ENCODE results near the gene MYLK.

The MYLK gene

GRCh38 chr3:123872621-123873020, 11.5 kb downstream of the MYLK start:
- no peak for DNase-seq (ENCODE audit: low read depth)

- no peak for DNase-seq (ENCODE audit: low read depth)
Observed at GRCh38 chr3:123871946-123872345, 12.2 kb downstream of the MYLK start.

- no peak for DNase-seq (ENCODE audit: low read depth)
Observed at GRCh38 chr3:123870033-123870432, 14.1 kb downstream of the MYLK start.

- no peak for DNase-seq (ENCODE audit: low read depth)
Observed at GRCh38 chr3:123869165-123869564, 15.0 kb downstream of the MYLK start.

- no peak for DNase-seq (ENCODE audit: low read depth)
Observed at GRCh38 chr3:123864706-123865105, 19.4 kb downstream of the MYLK start.

- DNase-seq (ENCODE audit: low read depth): no peak
Observed at GRCh38 chr3:123862152-123862551, 22.0 kb downstream of the MYLK start.

- no peak for DNase-seq (ENCODE audit: low read depth)
Observed at GRCh38 chr3:123861081-123861836, 22.9 kb downstream of the MYLK start.

GRCh38 chr3:123859177-123859576, 25.0 kb downstream of the MYLK start:
- peak; percentile 9 for DNase-seq (ENCODE audit: low read depth)

- DNase-seq (ENCODE audit: low read depth): no peak
Observed at GRCh38 chr3:123854905-123855304, 29.2 kb downstream of the MYLK start.

GRCh38 chr3:123853686-123854372, 30.3 kb downstream of the MYLK start:
- no peak for DNase-seq (ENCODE audit: low read depth)

- DNase-seq (ENCODE audit: low read depth): no peak
Observed at GRCh38 chr3:123847209-123847608, 36.9 kb downstream of the MYLK start.

GRCh38 chr3:123843668-123844067, 40.5 kb downstream of the MYLK start:
- DNase-seq (ENCODE audit: low read depth): no peak

- no peak for DNase-seq (ENCODE audit: low read depth)
Observed at GRCh38 chr3:123842711-123843110, 41.4 kb downstream of the MYLK start.

- DNase-seq (ENCODE audit: low read depth): no peak
Observed at GRCh38 chr3:123841476-123842238, 42.5 kb downstream of the MYLK start.

GRCh38 chr3:123840961-123841360, 43.2 kb downstream of the MYLK start:
- DNase-seq (ENCODE audit: low read depth): no peak

GRCh38 chr3:123837858-123838257, 46.3 kb downstream of the MYLK start:
- no peak for DNase-seq (ENCODE audit: low read depth)

GRCh38 chr3:123834631-123835030, 49.5 kb downstream of the MYLK start:
- DNase-seq (ENCODE audit: low read depth): peak; percentile 85

- DNase-seq (ENCODE audit: low read depth): peak; percentile 59
Observed at GRCh38 chr3:123833398-123833785, 50.7 kb downstream of the MYLK start.

- DNase-seq (ENCODE audit: low read depth): no peak
Observed at GRCh38 chr3:123832692-123833397, 51.3 kb downstream of the MYLK start.

GRCh38 chr3:123831420-123831819, 52.7 kb downstream of the MYLK start:
- no peak for DNase-seq (ENCODE audit: low read depth)

GRCh38 chr3:123821920-123822319, 62.2 kb downstream of the MYLK start:
- no peak for DNase-seq (ENCODE audit: low read depth)

- no peak for DNase-seq (ENCODE audit: low read depth)
Observed at GRCh38 chr3:123819949-123820348, 64.2 kb downstream of the MYLK start.
